ENCODE data around the gene NACAD.

DNA sequence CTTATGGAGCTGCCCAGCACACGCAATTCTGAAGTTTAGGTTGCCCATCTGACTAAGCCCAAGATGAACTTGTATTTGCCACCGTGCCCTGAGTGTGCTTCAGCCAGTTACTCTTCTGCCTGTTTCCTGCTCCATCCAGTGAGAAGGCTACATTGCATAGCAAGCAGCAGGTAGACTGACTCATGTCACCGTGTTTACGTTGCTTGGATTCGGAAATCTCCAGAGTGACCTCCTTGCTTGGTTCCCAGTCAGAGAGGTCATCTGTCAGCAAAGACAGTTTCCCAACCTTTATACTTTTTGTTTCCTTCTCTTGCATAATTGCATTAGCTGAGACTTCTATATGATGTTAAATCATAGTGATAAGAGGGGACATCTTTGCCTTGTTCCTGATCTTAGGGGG is 30.9 kb downstream of the NACAD start:
- TF ChIP-seq, protein P1, sequence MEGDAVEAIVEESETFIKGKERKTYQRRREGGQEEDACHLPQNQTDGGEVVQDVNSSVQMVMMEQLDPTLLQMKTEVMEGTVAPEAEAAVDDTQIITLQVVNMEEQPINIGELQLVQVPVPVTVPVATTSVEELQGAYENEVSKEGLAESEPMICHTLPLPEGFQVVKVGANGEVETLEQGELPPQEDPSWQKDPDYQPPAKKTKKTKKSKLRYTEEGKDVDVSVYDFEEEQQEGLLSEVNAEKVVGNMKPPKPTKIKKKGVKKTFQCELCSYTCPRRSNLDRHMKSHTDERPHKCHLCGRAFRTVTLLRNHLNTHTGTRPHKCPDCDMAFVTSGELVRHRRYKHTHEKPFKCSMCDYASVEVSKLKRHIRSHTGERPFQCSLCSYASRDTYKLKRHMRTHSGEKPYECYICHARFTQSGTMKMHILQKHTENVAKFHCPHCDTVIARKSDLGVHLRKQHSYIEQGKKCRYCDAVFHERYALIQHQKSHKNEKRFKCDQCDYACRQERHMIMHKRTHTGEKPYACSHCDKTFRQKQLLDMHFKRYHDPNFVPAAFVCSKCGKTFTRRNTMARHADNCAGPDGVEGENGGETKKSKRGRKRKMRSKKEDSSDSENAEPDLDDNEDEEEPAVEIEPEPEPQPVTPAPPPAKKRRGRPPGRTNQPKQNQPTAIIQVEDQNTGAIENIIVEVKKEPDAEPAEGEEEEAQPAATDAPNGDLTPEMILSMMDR (conservative IDR thresholded peaks at IDR 0.05), result no peak
- no peak for TF ChIP-seq EZH2 (IDR thresholded peaks at IDR 0.05; ENCODE audit: low read depth)
